Activated B cell treated with CpG ODN at 0.5 μM for 24 hours (primary cell): Measurements from ENCODE around the gene METAP2. TPM values are rescaled to one million over a fixed set of nuclear protein-coding genes. Genes with fewer than 3 reads are reported as not detected.

ENCODE experiments used
- ATAC-seq: fragments of 200-7000 bp; cut with Tn5 transposase; one replicate; pipeline ENCODE4 v1.10.0; 2021; ENCODE audit warnings: low read depth, mild to moderate bottlenecking, moderate library complexity
- CTCF ChIA-PET: fragments of 350-600 bp; sonication (Branson Sonifier 250); formaldehyde crosslinking; loops from one replicate; lab custom pipeline; 2021; ENCODE audit warnings: antibody characterized with exemption; lab: Charles Lee
- POLR2A ChIA-PET: fragments of 350-600 bp; sonication (Branson Sonifier 250); formaldehyde crosslinking; loops from one replicate; lab custom pipeline; 2021; ENCODE audit warnings: antibody characterized with exemption; lab: Charles Lee
- DNase-seq: peaks from one replicate; pipeline ENCODE4 v3.0.0; 2022
- H3K27ac Mint-ChIP-seq: one replicate; pipeline ENCODE4 v1.8.0; 2020; ENCODE audit warnings: mixed read lengths
- H3K27me3 Mint-ChIP-seq: one replicate; pipeline ENCODE4 v1.8.0; 2021; ENCODE audit warnings: mixed read lengths
- H3K36me3 Mint-ChIP-seq: one replicate; pipeline ENCODE4 v1.8.0; 2021; ENCODE audit warnings: low read depth, mixed read lengths
- H3K4me1 Mint-ChIP-seq: one replicate; pipeline ENCODE4 v1.8.0; 2021; ENCODE audit warnings: mixed read lengths
- H3K4me3 Mint-ChIP-seq: one replicate; pipeline ENCODE4 v1.8.0; 2020; ENCODE audit warnings: mild to moderate bottlenecking, mixed read lengths
- H3K9me3 Mint-ChIP-seq: one replicate; pipeline ENCODE4 v1.8.0; 2020; ENCODE audit warnings: mixed read lengths
- intact Hi-C: fragments of 100-400 bp; cut with micrococcal nuclease; formaldehyde crosslinking; loops from one replicate; pipeline ENCODE4 v1.15.1; 2024
- total RNA-seq: library from RNA; stranded (reverse); gene quantifications from 2 replicates; pipeline ENCODE4 v1.2.3, GENCODE V29; 2022
- TF ChIP-seq, protein P1 (sequence below): fragments of 200-600 bp; IDR thresholded peaks from one replicate; pipeline ENCODE4 v1.8.0; 2022; ENCODE audit warnings: antibody characterized with exemption, mild to moderate bottlenecking

Gene METAP2
- total RNA-seq, 1 donor from 2014 or later = 63.0 TPM

DNA sequence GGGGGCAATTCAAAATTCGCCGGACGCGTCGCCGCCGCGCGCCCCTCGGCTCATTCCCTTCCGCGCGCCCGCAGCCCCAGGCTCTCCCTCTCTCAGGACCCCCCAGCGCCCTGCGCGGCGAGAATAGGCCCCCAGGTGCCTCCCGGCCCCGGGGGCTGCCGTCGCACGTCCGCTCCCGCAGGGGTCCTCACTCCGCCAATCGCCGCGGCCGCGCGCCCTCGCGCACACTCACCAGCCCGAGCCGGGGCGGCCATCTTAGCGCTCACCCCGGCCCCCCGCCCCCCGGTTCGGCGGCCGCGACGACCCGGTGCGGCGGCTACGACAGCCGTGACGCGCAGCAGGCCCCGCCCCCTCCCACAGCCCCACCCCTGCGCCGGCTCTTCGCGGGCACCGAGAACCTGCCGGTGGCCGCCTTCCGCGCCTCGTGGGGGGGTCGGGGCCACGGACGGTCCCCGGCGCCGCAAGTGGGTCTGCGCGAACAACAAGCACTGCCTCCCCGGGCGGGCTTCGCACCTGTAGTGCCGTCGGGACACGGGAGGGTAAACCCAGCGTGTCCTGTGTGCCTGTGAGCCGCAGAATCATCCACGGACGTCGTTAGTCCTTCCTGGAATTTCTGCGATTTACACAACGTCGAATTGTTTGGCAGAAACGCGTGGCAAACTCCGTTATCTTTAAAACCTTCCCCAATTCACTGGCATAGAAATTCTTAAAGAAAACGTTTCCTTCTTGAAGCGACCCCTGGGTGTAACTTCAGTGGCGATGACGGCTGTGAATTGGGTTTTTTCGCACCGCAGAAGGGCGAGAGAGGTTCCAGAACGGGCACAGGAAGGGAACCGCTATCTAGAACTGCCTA, 74.8 kb downstream of the METAP2 start:
- POLR2A ChIA-PET = interaction anchor here (1.0 to 1.7 kb wide), 4 partner anchors 24 to 545 kb away, joined by 3 to 19 read pairs (median 4); partner anchors contain the start of genes METAP2 and NDUFA12
- peak overlapping the region; percentile 91 for H3K4me3 Mint-ChIP-seq
- H3K9me3 Mint-ChIP-seq = no peaks in the 10 kb centered on the region
- intact Hi-C loops = loop anchor here (1.0 to 5.0 kb wide), 5 partner anchors 23 to 1871 kb away; partner anchors contain the start of genes AMDHD1, CRADD, FGD6 and SNRPF
- CTCF ChIA-PET = no interaction called here
- ATAC-seq = peak; percentile 86
- H3K27ac Mint-ChIP-seq = peak overlapping the region; percentile 73
- DNase-seq = peak; percentile 64
- TF ChIP-seq, protein P1, sequence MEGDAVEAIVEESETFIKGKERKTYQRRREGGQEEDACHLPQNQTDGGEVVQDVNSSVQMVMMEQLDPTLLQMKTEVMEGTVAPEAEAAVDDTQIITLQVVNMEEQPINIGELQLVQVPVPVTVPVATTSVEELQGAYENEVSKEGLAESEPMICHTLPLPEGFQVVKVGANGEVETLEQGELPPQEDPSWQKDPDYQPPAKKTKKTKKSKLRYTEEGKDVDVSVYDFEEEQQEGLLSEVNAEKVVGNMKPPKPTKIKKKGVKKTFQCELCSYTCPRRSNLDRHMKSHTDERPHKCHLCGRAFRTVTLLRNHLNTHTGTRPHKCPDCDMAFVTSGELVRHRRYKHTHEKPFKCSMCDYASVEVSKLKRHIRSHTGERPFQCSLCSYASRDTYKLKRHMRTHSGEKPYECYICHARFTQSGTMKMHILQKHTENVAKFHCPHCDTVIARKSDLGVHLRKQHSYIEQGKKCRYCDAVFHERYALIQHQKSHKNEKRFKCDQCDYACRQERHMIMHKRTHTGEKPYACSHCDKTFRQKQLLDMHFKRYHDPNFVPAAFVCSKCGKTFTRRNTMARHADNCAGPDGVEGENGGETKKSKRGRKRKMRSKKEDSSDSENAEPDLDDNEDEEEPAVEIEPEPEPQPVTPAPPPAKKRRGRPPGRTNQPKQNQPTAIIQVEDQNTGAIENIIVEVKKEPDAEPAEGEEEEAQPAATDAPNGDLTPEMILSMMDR = no peak
- no peaks in the 10 kb centered on the region for H3K27me3 Mint-ChIP-seq
- peaks cover 22% of the 10 kb centered on the region for H3K4me1 Mint-ChIP-seq
- H3K36me3 Mint-ChIP-seq = peaks cover 2% of the 10 kb centered on the region

DNA sequence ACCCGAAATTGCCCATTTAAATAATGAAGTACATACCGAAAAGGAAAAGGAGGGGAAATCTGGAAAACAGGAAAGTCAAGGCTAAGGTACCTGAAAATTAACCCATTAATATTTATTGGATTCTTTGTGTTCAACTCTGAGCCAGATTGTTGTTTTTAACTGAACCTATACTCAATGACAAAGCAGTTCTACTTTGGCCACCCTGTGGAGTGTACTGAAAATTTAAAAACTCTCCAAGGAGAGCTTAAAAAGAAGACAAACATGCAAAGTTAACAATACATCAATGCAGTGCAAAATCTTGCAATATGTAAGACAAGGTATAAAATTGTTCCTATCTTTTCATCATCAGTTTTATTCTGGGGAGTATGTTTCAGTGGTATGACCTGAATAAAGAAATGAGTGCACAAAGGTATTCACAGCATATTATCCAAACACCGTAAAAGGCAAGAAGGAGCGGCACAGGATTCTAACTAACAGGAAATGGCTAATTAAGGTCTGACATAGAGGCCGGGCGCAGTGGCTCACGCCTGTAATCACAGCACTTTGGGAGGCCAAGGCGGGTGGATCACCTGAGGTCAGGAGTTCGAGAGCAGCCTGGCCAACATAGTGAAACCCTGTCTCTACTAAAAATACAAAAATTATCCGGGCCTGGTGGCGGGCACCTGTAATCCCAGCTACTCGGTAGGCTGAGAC, 75.6 kb downstream of the METAP2 start:
- Mint-ChIP-seq H3K4me3 (peak overlapping the region; percentile 80), H3K27ac (peak overlapping the region; percentile 73), H3K27me3 (no peaks in the 10 kb centered on the region), H3K9me3 (no peaks in the 10 kb centered on the region), H3K36me3 (peaks cover 2% of the 10 kb centered on the region), H3K4me1 (peaks cover 22% of the 10 kb centered on the region)
- TF ChIP-seq, protein P1 = no peak
- POLR2A ChIA-PET = interaction anchor here (1.0 kb wide), 1 partner anchor 23 kb away, joined by 3 read pairs; no protein-coding TSS in a partner anchor
- CTCF ChIA-PET = interaction anchor here (1.8 kb wide), 1 partner anchor 15 kb away, joined by 6 read pairs; no protein-coding TSS in a partner anchor
- intact Hi-C loops = loop anchor here (5.0 kb wide), 2 partner anchors 332 to 1872 kb away; partner anchors contain the start of genes CRADD, FGD6 and VEZT
- ATAC-seq (no peak), DNase-seq (no peak)

DNA sequence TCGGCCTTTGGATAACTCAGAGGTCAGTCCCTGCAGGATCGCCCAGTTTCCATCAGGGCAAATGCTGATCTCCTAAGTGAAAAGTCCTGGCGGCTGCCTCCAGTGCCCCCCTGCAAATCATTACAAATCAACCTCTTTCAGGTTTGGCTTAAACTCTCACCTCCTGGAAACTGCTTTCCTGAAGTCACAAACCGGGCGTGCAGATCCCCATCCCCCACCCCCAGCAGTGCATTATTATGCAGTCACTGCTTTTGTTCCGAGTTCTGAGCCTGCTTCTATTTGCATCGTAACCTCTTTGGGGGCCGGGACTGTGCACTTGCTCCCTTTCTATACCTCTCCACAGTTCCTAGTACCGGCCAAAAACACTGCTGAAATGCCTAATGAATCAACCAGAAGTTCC, 77.4 kb downstream of the METAP2 start, which contains the start of gene USP44:
Gene USP44 (minus strand): TSS at position 172 of the 400 bp plus-strand sequence. CDS start 17,220 bp downstream, outside the sequence.
- peaks cover 22% of the 10 kb centered on the region for H3K4me1 Mint-ChIP-seq
- POLR2A ChIA-PET = no interaction called here
- DNase-seq (no peak), ATAC-seq (no peak)
- CTCF ChIA-PET = interaction anchor here (1.8 kb wide), 1 partner anchor 17 kb away, joined by 6 read pairs; no protein-coding TSS in a partner anchor
- no peak within 1 kb of the TSS for H3K4me3 Mint-ChIP-seq
- no peaks in the 10 kb centered on the region for H3K9me3 Mint-ChIP-seq
- H3K36me3 Mint-ChIP-seq = peaks cover 2% of the 10 kb centered on the region
- intact Hi-C loops = no loop called here
- TF ChIP-seq, protein P1 = no peak
- H3K27me3 Mint-ChIP-seq = no peaks in the 10 kb centered on the region
- no peak within 1 kb of the TSS for H3K27ac Mint-ChIP-seq

DNA sequence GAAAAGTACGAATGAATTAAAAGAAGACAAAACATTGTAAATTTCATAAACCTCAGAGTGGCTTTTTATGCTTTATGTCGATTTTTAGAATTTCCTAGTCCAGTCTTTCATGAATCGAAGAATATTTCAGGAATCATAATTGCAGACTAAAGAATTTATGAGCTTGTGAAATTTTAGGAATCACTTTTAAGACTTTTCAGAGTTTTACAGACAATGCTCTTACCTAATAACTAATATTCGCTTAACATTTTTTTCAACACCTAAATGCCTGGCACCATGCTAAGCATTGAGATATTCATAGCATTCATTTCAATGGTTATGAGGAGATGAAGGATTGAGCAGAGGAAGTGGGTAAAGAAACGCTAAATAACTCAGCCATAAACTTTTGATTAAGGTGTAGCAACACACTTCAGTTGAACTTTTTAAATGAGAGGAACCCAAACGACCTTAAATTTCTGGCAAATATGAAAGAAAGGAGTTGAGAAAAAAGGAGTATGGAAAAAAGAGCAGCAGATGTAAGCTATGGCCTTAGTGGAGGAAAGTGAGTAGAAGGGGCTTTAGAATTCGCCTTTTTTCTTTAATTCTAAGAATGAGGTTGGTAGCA, 78.1 kb downstream of the METAP2 start:
- no peaks in the 10 kb centered on the region for H3K27me3 Mint-ChIP-seq
- POLR2A ChIA-PET = no interaction called here
- ATAC-seq = no peak
- H3K9me3 Mint-ChIP-seq = no peaks in the 10 kb centered on the region
- H3K27ac Mint-ChIP-seq = no peak overlapping the region
- TF ChIP-seq, protein P1 = no peak
- CTCF ChIA-PET = no interaction called here
- H3K4me3 Mint-ChIP-seq = no peak overlapping the region
- H3K4me1 Mint-ChIP-seq = peaks cover 19% of the 10 kb centered on the region
- DNase-seq = no peak
- intact Hi-C loops = no loop called here
- peaks cover 2% of the 10 kb centered on the region for H3K36me3 Mint-ChIP-seq
